Neural cell (in vitro differentiated cells): ENCODE measurements around the gene MMP20. TPM values are rescaled to one million over a fixed set of nuclear protein-coding genes. Genes with fewer than 3 reads are reported as not detected.

Experiments used
- H2AFZ ChIP-seq: fragments of 200-600, 300-800 bp; sonication (generic), shearing (Covaris generic); 2 replicates; pipeline ENCODE4 v1.6.0; 2014; ENCODE audit warnings: low read depth, mild to moderate bottlenecking, antibody characterized with exemption, low read length, moderate library complexity
- H3F3A ChIP-seq: fragments of 200-600 bp; shearing (Covaris generic); 2 replicates; pipeline ENCODE4 v1.6.1; 2016; ENCODE audit warnings: mild to moderate bottlenecking, moderate library complexity, mixed read lengths, antibody characterized with exemption, low read length; ENCODE audit not compliant: insufficient read depth, poor library complexity, severe bottlenecking
- H3K27ac ChIP-seq: fragments of 200-600, 300-800 bp; sonication (generic), shearing (Covaris generic); 2 replicates; pipeline ENCODE4 v1.5.1; 2014; ENCODE audit warnings: mild to moderate bottlenecking, low read length, moderate library complexity
- H3K27me3 ChIP-seq: fragments of 300-800, 200-600 bp; sonication (generic), shearing (Covaris generic); 2 replicates; pipeline ENCODE4 v1.6.0; 2014; ENCODE audit warnings: mild to moderate bottlenecking, low read depth, low read length, moderate library complexity; ENCODE audit not compliant: insufficient read depth
- H3K36me3 ChIP-seq: fragments of 300-800, 200-600 bp; sonication (generic), shearing (Covaris generic); 2 replicates; pipeline ENCODE4 v1.5.1; 2014; ENCODE audit warnings: mild to moderate bottlenecking, antibody characterized with exemption, low read length, moderate library complexity; ENCODE audit not compliant: insufficient read depth
- H3K4me2 ChIP-seq: fragments of 300-800, 200-600 bp; sonication (generic), shearing (Covaris generic); 2 replicates; pipeline ENCODE4 v1.6.0; 2014; ENCODE audit warnings: mild to moderate bottlenecking, low read length
- H3K4me3 ChIP-seq: fragments of 300-800, 200-600 bp; sonication (generic), shearing (Covaris generic); 2 replicates; pipeline ENCODE4 v1.5.1; 2014; ENCODE audit warnings: mild to moderate bottlenecking, low read length, moderate library complexity
- H3K79me2 ChIP-seq: fragments of 200-600 bp; shearing (Covaris generic); replicated peaks from 2 replicates; pipeline ENCODE4 v1.6.0; 2014; ENCODE audit warnings: mild to moderate bottlenecking, low read length, moderate library complexity; ENCODE audit not compliant: insufficient read depth
- H3K9ac ChIP-seq: fragments of 300-800, 200-600 bp; sonication (generic), shearing (Covaris generic); 2 replicates; pipeline ENCODE4 v1.6.1; 2016; ENCODE audit warnings: mild to moderate bottlenecking, low read length, mixed read lengths
- H3K9me2 ChIP-seq: fragments of 200-600 bp; shearing (Covaris generic); 2 replicates; pipeline ENCODE4 v1.6.1; 2016; ENCODE audit warnings: mild to moderate bottlenecking, low read length, mixed read lengths; ENCODE audit not compliant: insufficient read depth
- H3K9me3 ChIP-seq: fragments of 200-600, 300-800 bp; sonication (generic), shearing (Covaris generic); 2 replicates; pipeline ENCODE4 v1.6.1; 2016; ENCODE audit warnings: mild to moderate bottlenecking, mixed run types, low read length, moderate library complexity, mixed read lengths
- H4K20me1 ChIP-seq: fragments of 200-600 bp; shearing (Covaris generic); 2 replicates; pipeline ENCODE4 v1.6.1; 2016; ENCODE audit warnings: mild to moderate bottlenecking, mixed run types; ENCODE audit not compliant: insufficient read depth
- CTCF ChIP-seq: fragments of 450-650 bp; IDR thresholded peaks from 2 replicates; pipeline ENCODE4 v1.5.1; 2014; ENCODE audit warnings: antibody characterized with exemption, mild to moderate bottlenecking, moderate library complexity; ENCODE audit not compliant: poor library complexity, severe bottlenecking
- EP300 ChIP-seq: fragments of 450-650 bp; conservative IDR thresholded peaks from 2 replicates; pipeline ENCODE4 v1.6.1; 2014; ENCODE audit warnings: antibody characterized with exemption, mild to moderate bottlenecking, moderate library complexity; ENCODE audit not compliant: poor library complexity, severe bottlenecking
- EZH2 ChIP-seq: fragments of 200-600, 300-800 bp; shearing (Covaris generic), sonication (generic); IDR thresholded peaks from 2 replicates; pipeline ENCODE4 v1.6.1; 2014; ENCODE audit warnings: antibody characterized with exemption, low read length, borderline replicate concordance, mild to moderate bottlenecking; ENCODE audit not compliant: insufficient read depth, poor library complexity, severe bottlenecking
- MXI1 ChIP-seq: fragments of 450-650 bp; conservative IDR thresholded peaks from 2 replicates; pipeline ENCODE4 v1.6.1; 2014; ENCODE audit warnings: antibody characterized with exemption, mild to moderate bottlenecking; ENCODE audit not compliant: poor library complexity, severe bottlenecking
- POLR2AphosphoS5 ChIP-seq: IDR thresholded peaks from 2 replicates; pipeline ENCODE4 v1.6.1; 2012
- RAD21 ChIP-seq: fragments of 450-650 bp; conservative IDR thresholded peaks from 2 replicates; pipeline ENCODE4 v1.6.1; 2014; ENCODE audit warnings: antibody characterized with exemption, mild to moderate bottlenecking, moderate library complexity
- REST ChIP-seq: IDR thresholded peaks from 2 replicates; pipeline ENCODE4 v1.6.1; 2012; ENCODE audit warnings: borderline replicate concordance
- SMC3 ChIP-seq: fragments of 450-650 bp; conservative IDR thresholded peaks from 2 replicates; pipeline ENCODE4 v1.6.1; 2014; ENCODE audit warnings: antibody characterized with exemption, mild to moderate bottlenecking, moderate library complexity; ENCODE audit not compliant: poor library complexity
- TAF1 ChIP-seq: IDR thresholded peaks from 2 replicates; pipeline ENCODE4 v1.6.1; 2012; ENCODE audit warnings: low read depth
- polyA minus RNA-seq: library from RNA; depleted of rRNA, polyadenylated mRNA; stranded (reverse); fragments of >200 nt; gene quantifications from 2 replicates; pipeline ENCODE4 v1.2.3, GENCODE V29; 2014
- polyA plus RNA-seq: library from polyadenylated mRNA; depleted of rRNA; stranded (reverse); fragments of >200 nt; gene quantifications from 2 replicates; pipeline ENCODE4 v1.2.3, GENCODE V29; 2014

MMP20 gene
- polyA plus RNA-seq: not detected in 2 replicates
- polyA minus RNA-seq: not detected in 2 replicates

GRCh38 chr11:102625177-102625576, at the start of gene MMP20:
Gene MMP20 (minus strand): TSS chr11:102625332. CDS start chr11:102625319, 13 bp downstream.
- Histone ChIP-seq H3K9me2 (no peaks in the 10 kb centered on the region), H3K79me2 (no peaks in the 10 kb centered on the region), H4K20me1 (no peaks in the 10 kb centered on the region), H3K27ac (no peak within 1 kb of the TSS), H3K9me3 (no peaks in the 10 kb centered on the region), H3K9ac (no peak within 1 kb of the TSS), H3K27me3 (no peaks in the 10 kb centered on the region), H2AFZ (no peak within 1 kb of the TSS), H3K4me2 (no peak within 1 kb of the TSS), H3K4me3 (no peak within 1 kb of the TSS), H3K36me3 (no peaks in the 10 kb centered on the region), H3F3A (no peaks in the 10 kb centered on the region)
- TF ChIP-seq SMC3 (no peak), EZH2 (no peak), RAD21 (no peak), TAF1 (no peak), CTCF (no peak), EP300 (no peak), MXI1 (no peak), REST (no peak), POLR2AphosphoS5 (no peak)

- H3K4me3 ChIP-seq: no peak overlapping the region
- no peaks in the 10 kb centered on the region for H3K79me2 ChIP-seq
- H2AFZ ChIP-seq: no peak overlapping the region
- H3F3A ChIP-seq: no peaks in the 10 kb centered on the region
- no peaks in the 10 kb centered on the region for H3K36me3 ChIP-seq
- no peak overlapping the region for H3K9ac ChIP-seq
- H3K27me3 ChIP-seq: no peaks in the 10 kb centered on the region
- no peaks in the 10 kb centered on the region for H3K9me3 ChIP-seq
- TF ChIP-seq EP300 (no peak), CTCF (no peak), TAF1 (no peak), SMC3 (no peak)
- H3K4me2 ChIP-seq: no peak overlapping the region
- no peaks in the 10 kb centered on the region for H4K20me1 ChIP-seq
- no peak overlapping the region for H3K27ac ChIP-seq
- H3K9me2 ChIP-seq: no peaks in the 10 kb centered on the region
Observed at GRCh38 chr11:102669664-102670063, 44.5 kb upstream of the MMP20 start.
